T-helper 22 cell (primary cell): ENCODE data around the gene LYPD5.

ENCODE experiments used
- DNase-seq: peaks from one replicate; pipeline ENCODE4 v3.0.0-alpha.2; 2020; ENCODE audit warnings: low read depth

The LYPD5 gene

DNA sequence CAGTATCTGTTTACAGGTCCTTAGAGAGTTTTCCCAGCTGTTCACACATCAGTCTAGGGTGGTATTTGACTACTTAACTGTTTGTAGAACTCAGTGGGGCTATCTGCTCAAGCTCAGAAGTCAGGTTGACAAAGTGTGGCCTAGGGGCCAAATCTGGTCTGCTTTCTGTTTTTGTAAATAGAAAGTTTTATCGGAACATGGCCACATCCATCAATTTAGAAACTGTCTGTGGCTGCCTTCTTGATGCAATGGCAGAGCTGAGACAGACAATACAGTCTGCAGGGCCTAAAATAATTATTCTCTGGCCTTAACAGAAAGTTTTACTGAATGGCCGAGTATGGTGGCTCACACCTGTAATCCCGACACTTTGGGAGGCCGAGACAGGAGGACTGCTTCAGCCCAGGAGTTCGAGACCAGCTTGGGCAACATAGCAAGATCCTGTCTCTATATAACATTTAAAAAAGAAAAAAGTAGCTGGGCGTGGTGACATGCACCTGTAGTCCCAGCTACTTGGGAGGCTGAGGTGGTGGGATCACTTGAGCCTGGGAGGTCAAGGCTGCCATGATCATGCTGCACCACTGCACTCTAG lies 49.9 kb downstream of the LYPD5 start:
- no peak for DNase-seq

DNA sequence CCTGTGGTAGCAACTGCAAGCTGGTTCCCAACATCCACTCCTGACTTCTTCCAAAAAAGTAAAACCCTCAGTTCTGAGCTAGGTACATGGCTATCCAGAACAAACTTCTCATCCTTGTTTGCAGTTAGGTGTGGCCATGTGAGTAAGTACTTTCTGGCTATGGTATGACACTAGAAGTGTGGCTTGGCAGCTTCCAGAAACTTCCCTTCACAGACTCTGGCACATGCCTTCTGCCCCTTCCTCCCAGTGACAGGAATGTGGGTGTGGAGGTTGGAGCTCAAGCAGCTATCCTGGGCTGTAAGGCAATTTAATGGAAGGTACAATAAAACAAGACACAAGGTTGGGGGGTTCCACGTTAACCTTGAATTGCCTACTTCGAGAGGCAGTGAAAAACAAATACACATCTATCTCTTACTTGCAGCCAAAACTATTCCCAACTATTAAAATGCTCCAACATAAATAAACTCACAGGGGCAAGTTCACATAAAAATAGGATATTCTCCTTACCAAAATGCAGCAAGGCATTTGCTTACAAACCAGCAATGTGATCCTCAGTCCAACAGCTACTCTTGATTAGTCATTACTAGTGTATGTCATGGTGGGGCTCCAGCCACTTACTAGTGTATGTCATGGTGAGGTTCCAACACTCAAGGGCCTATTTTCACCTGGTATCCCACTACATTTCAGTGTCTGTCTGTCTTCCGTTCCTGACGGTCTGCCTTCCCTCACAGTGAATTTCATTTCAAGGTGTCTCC lies 50.6 kb downstream of the LYPD5 start:
- DNase-seq = no peak

DNA sequence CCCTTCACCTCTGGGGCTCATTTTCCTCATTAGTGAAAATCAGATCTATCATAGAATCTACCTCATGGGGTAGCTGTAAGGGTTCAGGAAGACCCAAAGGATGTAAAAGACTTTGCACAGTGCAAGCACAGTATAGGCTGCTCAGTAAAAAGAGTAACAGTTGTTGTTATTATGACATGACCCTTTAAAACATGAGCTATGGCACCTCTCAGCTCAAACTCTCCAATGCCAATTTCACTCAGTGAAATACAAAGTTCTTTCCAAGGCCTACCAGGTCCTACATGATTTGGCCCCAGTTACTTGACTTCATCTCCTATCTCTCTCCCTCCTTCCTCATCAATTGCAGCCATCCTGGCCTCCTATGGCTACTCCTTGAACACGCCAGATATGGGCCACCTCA lies 52.3 kb downstream of the LYPD5 start:
- no peak for DNase-seq

DNA sequence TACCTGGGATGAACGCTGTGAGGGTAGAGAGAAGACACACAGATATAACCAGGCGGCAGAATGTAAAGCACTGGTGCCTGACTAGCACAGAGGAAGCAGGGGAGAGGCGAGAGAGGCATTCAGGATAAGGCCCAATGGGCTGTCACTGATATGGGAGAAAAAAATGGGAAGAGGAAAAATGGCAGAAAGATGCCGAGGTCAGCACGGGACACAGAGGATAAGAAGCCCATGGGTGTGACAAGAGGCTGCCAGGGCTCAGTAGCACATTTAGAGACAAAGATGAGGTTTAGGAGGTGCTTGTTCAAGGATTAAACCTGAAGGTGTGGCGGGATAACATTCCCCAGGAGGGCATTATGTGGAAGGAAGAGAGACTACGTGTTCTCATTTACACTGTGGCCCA lies 53.1 kb downstream of the LYPD5 start:
- DNase-seq = no peak

DNA sequence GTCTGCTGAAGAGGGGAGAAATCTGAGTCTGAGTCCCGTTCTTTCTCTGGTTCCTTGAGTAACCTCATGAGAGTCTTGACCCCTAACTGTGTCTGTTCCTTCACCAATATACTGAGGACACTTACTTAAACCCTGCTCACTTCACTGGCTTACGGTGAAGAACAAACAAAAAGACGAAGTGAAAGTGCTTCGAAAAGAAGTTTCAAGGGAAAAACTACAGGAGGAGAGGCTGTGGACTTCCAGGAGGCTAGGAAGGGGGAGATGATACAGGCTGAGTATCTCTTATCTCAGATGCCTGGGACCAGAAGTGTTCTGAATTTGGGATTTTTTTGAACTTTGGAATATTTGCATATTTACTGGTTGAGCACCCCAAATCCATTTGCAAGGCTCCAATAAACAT lies 53.6 kb downstream of the LYPD5 start:
- no peak for DNase-seq

DNA sequence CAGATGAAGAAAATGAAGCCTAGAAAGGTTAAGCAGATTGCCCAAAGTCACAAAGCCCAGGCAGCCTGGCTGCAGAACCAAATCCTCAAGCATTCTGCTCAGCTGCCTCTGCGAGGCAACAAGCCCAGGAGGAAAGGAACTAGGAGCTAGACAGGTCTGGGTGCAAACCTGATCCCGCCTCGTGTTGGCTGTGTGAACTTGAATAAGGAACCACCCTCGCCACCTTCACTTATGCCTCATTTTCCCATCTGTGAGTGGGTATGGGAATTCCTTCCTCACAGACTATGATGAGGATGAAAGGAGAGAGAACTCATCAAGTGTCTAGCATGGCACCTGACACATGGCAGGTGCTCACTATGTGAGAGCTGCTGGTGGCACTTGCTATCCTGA lies 54.0 kb downstream of the LYPD5 start:
- no peak for DNase-seq

DNA sequence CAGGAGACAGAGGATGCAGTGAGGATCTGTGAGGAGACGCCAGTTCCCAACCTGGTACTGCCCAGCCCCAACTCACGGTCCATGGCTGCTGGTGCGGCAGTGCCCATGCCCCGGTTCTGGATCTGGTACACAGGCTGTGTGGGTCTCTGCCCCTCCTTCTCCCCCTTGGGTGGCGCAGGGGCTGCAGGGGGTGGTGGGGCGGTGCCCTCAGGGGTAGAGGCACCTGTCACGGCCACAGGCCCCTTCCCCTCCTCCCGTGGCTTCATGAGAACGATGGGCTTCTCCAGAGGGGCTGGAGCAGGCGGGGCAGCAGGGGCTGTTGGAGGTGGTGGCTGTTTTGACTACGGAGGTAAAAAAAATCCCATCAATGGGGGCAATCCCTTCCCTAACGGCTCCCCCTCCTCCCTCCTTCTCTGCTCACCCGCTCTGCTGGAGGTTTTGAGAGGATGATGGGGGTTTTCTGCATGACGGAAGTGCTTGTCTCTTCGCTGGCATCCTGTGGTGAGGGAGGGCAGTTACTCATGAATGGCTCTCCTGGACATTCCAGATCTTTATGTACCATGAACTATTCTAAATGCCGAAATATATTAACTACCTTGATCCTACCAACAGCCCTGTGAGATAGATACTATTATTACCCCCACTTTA lies 54.6 kb downstream of the LYPD5 start:
- peak; percentile 23 for DNase-seq
